ENCODE measurements around the gene TCP11L2.

Gene TCP11L2

GRCh38 chr12:106389151-106389550 lies 86.6 kb downstream of the TCP11L2 start:
- TF ChIP-seq, protein P1, sequence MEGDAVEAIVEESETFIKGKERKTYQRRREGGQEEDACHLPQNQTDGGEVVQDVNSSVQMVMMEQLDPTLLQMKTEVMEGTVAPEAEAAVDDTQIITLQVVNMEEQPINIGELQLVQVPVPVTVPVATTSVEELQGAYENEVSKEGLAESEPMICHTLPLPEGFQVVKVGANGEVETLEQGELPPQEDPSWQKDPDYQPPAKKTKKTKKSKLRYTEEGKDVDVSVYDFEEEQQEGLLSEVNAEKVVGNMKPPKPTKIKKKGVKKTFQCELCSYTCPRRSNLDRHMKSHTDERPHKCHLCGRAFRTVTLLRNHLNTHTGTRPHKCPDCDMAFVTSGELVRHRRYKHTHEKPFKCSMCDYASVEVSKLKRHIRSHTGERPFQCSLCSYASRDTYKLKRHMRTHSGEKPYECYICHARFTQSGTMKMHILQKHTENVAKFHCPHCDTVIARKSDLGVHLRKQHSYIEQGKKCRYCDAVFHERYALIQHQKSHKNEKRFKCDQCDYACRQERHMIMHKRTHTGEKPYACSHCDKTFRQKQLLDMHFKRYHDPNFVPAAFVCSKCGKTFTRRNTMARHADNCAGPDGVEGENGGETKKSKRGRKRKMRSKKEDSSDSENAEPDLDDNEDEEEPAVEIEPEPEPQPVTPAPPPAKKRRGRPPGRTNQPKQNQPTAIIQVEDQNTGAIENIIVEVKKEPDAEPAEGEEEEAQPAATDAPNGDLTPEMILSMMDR (conservative IDR thresholded peaks at IDR 0.05): no peak
- H3K27ac ChIP-seq: no peak overlapping the region

- no peak overlapping the region for H3K27ac ChIP-seq
- TF ChIP-seq, protein P1 (conservative IDR thresholded peaks at IDR 0.05): no peak
These were observed 90.2 kb downstream of the TCP11L2 start for GRCh38 chr12:106392759-106393158.
